Measurements from ENCODE around the gene RNF20. TPM values are rescaled to one million over a fixed set of nuclear protein-coding genes. Genes with fewer than 3 reads are reported as not detected.
A peak's percentile ranks its signal among the peaks of the same experiment; 100 is the strongest.

RNF20 gene
- polyA plus RNA-seq, 2 of the 4 experiments (the other 2 are of a cell fraction) = 32.4 to 54.4 TPM

GRCh38 chr9:101562966-101563365 lies 29.3 kb downstream of the RNF20 start:
- TF ChIP-seq PHF8 (IDR thresholded peaks at IDR 0.05; ENCODE audit: borderline replicate concordance, low read depth) (no peak), MAZ (IDR thresholded peaks at IDR 0.05; ENCODE audit: borderline replicate concordance, low read depth, low read length) (no peak)
- no peak overlapping the region for H3K27ac ChIP-seq
- ChIA-PET CTCF (interaction anchor here (1.0 to 3.3 kb wide), 5 partner anchors 9 to 114 kb away, joined by 3 to 12 read pairs (median 6); no protein-coding TSS in a partner anchor), POLR2A (no interaction called here)
- no peak overlapping the region for H3K4me2 ChIP-seq
- no peak for DNase-seq (ENCODE audit: low read depth in 1 of 2, low spot score in 1 of 2)
- ATAC-seq = no peak
- H3K9me3 ChIP-seq = no peaks in the 10 kb centered on the region
- no peak overlapping the region for H3K4me3 ChIP-seq
- WGBS (ENCODE audit: missing lambda C conversion rate) = 89% methylated on average over 1 of the region's 1 CpG
- FAIRE-seq = no peak
- H3K4me1 ChIP-seq = no peaks in the 10 kb centered on the region

- ATAC-seq (no peak), FAIRE-seq (no peak), DNase-seq (ENCODE audit: low read depth in 1 of 2, low spot score in 1 of 2) (no peak)
- TF ChIP-seq SREBF2 (IDR thresholded peaks at IDR 0.05) (no peak), TFCP2L1 (CRISPR knock-in tag; IDR thresholded peaks at IDR 0.05) (no peak), JUN (IDR thresholded peaks at IDR 0.05) (no peak), NR3C1 (IDR thresholded peaks at IDR 0.05) (no peak), NFE2L2 (conservative IDR thresholded peaks at IDR 0.05; ENCODE audit: low read length) (no peak), RAD21 (conservative IDR thresholded peaks at IDR 0.05 in 1 of 2, IDR thresholded peaks at IDR 0.05 in 1 of 2) (no peak), ESRRA (IDR thresholded peaks at IDR 0.05; ENCODE audit: borderline replicate concordance, low read length) (no peak), EHF (CRISPR knock-in tag; IDR thresholded peaks at IDR 0.05) (no peak), KDM5A (IDR thresholded peaks at IDR 0.05) (no peak), BHLHE40 (IDR thresholded peaks at IDR 0.05; ENCODE audit: low read depth, low read length) (no peak)
- TF ChIP-seq, protein P1, sequence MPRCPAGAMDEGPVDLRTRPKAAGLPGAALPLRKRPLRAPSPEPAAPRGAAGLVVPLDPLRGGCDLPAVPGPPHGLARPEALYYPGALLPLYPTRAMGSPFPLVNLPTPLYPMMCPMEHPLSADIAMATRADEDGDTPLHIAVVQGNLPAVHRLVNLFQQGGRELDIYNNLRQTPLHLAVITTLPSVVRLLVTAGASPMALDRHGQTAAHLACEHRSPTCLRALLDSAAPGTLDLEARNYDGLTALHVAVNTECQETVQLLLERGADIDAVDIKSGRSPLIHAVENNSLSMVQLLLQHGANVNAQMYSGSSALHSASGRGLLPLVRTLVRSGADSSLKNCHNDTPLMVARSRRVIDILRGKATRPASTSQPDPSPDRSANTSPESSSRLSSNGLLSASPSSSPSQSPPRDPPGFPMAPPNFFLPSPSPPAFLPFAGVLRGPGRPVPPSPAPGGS (IDR thresholded peaks at IDR 0.05) = no peak
- CTCF ChIA-PET = interaction anchor here (1.0 to 3.3 kb wide), 4 partner anchors 103 to 116 kb away, joined by 4 to 12 read pairs (median 6); no protein-coding TSS in a partner anchor
- POLR2A ChIA-PET = no interaction called here
- no peaks in the 10 kb centered on the region for H3K4me1 ChIP-seq
- no peaks in the 10 kb centered on the region for H3K9me3 ChIP-seq
- H3K4me2 ChIP-seq = no peak overlapping the region
- H3K4me3 ChIP-seq = no peak overlapping the region
- no peak overlapping the region for H3K27ac ChIP-seq
Measured at GRCh38 chr9:101564252-101564651, 30.6 kb downstream of the RNF20 start.

- TF ChIP-seq SMC3 (IDR thresholded peaks at IDR 0.05) (peak; percentile 44; the same call in 2 of the 3 replicates), MAFK (IDR thresholded peaks at IDR 0.05; ENCODE audit: partially characterized antibody) (no peak), EHMT2 (IDR thresholded peaks at IDR 0.05; ENCODE audit: low read depth) (no peak), CTCF (IDR thresholded peaks at IDR 0.05) (peak; percentile 57), RAD21 (conservative IDR thresholded peaks at IDR 0.05 in 1 of 2, IDR thresholded peaks at IDR 0.05 in 1 of 2) (peak in 1 of 2 experiments; percentile 26; a peak in 3 of 5 replicates)
- ChIA-PET CTCF (interaction anchor here (0.6 to 1.9 kb wide), 13 partner anchors 13 to 614 kb away, joined by 3 to 12 read pairs (median 3); no protein-coding TSS in a partner anchor), POLR2A (interaction anchor here (1.2 kb wide), 1 partner anchor 80 kb away, joined by 3 read pairs; a partner anchor contains a TSS)
- DNase-seq (ENCODE audit: low read depth in 1 of 2, low spot score in 1 of 2) (peak; percentile 36 to 57), FAIRE-seq (peak; percentile 46), ATAC-seq (peak; percentile 82 to 84)
- 78% methylated on average over 5 of the region's 5 CpGs for WGBS (ENCODE audit: missing lambda C conversion rate)
- Histone ChIP-seq H3K4me2 (no peak overlapping the region), H3K4me3 (no peak overlapping the region), H3K9me3 (no peaks in the 10 kb centered on the region), H3K4me1 (no peaks in the 10 kb centered on the region), H3K27ac (no peak overlapping the region)
Measured at GRCh38 chr9:101566904-101567724, 33.5 kb downstream of the RNF20 start.
